GM18861 (cell line): ENCODE results near the gene SLC47A1.
"Not testable (repeated sequence)": the region's sequence is repeated elsewhere in the genome, so short reads cannot be mapped to it uniquely, and the experiment has no call there.

Experiments
- ATAC-seq: cut with Tn5 transposase; IDR thresholded peaks from one replicate; pipeline ENCODE4 v1.9.1; 2021; ENCODE audit not compliant: unreplicated experiment

Gene SLC47A1

GRCh38 chr17:19554393-19554792 lies 20.7 kb downstream of the SLC47A1 start:
- no peak for ATAC-seq

DNA sequence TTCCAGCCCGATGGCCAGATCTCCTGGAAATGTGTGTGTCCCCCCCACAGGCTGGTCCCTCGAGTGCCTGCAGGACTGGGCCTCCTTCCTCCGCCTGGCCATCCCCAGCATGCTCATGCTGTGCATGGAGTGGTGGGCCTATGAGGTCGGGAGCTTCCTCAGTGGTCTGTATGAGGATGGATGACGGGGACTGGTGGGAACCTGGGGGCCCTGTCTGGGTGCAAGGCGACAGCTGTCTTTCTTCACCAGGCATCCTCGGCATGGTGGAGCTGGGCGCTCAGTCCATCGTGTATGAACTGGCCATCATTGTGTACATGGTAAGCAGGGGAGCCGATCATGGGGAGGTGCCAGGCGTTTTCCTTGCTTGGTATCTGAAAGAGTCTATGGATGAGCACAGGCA lies 22.1 kb downstream of the SLC47A1 start:
- no peak for ATAC-seq

GRCh38 chr17:19558946-19559345 lies 25.3 kb downstream of the SLC47A1 start:
- no peak for ATAC-seq

DNA sequence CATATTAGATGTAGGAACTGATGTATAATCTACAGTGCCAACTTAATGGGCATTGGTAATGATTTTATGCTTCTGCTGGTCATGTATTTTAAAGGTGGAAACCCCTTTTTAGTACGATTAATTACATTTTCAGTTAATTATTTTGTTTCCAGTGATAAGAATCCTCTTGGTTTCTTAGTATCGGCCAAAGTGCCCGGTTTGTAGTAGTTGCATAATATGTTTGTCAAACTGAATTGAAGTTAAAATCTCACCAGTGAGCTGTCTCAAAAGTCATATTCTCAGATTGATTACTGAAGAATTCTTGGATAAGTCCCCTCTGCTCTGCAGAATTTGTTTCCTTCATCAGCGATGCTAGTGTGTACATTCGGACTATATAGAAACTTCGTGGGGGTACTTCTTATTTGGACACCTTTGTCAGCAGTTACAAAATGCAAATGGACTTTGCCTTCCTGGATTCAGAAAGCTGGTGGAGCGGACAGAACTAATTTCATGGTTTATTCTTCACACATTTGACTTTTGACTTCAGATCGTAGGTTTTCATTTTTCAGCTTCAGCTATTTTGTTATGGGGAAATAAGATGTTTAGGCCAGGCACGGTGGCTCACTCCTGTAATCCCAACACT lies 28.2 kb downstream of the SLC47A1 start:
- ATAC-seq = no peak

GRCh38 chr17:19565817-19566575 lies 32.3 kb downstream of the SLC47A1 start:
- no peak for ATAC-seq

DNA sequence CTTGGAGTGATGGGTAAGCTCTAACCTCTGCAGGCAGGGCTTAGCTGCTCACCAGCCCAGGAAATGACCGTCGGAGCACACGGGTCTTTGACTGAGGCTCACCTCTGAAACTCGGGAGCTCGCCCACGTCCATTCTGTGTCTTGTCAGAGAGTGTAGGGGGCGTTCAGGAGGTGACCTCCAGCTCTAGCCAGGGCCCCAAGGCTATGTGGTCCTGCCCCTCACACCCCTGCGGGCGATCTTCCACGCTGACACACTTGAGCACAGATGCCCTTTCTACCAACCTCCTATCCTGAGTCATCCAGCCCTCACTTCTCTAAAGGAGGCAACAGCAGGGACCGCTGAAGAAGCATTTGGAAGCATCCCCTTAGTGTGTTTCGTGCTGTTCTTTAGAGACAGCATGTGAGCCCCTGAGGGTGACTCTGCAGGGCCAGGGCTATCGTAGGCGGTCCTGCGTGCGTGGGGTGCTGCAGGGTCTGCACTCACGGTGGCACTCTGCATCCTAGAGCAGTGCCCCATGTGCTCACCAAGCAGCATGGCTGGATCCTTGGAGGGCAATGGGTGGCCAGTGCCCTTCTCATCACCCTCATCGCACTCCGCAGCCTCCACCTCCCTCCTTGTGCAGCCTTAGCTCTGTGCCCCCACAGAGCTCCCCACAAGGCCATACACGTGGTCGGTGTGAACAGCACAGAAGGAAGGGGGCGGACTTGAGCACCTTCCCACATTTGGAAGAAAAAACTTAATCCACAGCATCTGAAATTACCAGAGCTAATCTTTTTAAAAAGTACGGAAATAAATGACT lies 33.8 kb downstream of the SLC47A1 start:
- no peak for ATAC-seq

DNA sequence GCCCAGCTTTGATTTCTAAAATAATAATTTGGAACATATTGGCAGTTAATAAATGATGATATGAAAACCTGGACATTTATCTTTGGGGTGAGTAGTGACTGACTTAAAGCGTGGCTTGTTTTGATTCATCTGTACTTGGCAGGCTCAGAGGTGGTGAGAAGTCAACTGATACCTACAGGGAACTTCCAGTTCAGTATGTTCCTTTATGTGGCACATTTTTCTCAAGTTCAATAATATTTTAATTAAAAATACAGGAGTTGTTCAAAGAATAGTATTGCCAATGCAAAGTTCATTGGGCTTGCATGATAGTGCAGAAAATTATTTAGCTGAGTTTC lies 34.3 kb downstream of the SLC47A1 start:
- ATAC-seq = no peak

- ATAC-seq = no peak
These were observed 36.3 kb downstream of the SLC47A1 start for GRCh38 chr17:19569785-19570543.

DNA sequence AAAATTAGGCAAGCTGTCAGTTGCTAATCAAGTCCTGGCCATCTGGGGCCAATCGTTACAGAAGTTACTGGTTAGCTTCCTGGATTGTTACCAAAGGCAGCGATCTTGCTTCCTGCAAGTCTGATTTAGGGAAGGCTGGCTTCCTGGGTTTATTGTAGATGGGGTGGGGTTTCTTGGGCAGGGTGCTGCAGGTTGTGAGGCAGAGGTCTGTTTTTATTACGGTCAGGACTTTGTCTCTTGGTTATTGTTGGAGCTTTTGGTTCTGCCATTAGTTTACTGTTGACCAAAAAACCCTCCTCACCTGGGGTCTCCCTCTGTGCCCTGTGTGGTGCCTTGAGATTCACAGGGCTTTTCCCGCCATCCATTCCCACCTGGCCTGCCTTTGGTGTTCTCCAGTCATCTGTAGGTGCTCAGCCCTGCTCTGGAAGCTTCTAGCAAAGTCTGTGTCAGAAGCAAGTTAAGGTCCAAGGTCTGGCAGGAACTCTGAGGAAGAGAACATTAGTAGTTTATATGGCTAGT lies 36.9 kb downstream of the SLC47A1 start:
- ATAC-seq = no peak

GRCh38 chr17:19573075-19573474 lies 39.4 kb downstream of the SLC47A1 start:
- no peak for ATAC-seq

DNA sequence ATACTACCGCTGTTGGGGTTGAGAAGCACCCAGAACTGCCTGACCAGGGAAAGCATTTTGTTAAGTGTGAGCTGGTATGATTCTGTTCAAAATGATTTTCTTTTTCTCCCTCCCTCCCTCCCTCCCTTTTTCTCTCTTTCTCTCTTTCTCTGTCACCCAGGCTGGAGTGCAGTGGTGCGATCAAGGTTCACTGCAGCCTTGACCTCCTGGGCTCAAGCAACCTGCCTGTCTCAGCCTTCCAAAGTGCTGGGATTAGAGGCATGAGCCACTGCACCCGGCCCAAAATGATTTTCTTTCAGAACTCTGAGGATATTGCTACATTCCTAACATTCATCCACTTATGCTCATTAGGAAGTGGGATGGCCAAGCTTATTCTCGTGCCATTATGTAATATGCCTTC lies 41.3 kb downstream of the SLC47A1 start:
- ATAC-seq = no peak

DNA sequence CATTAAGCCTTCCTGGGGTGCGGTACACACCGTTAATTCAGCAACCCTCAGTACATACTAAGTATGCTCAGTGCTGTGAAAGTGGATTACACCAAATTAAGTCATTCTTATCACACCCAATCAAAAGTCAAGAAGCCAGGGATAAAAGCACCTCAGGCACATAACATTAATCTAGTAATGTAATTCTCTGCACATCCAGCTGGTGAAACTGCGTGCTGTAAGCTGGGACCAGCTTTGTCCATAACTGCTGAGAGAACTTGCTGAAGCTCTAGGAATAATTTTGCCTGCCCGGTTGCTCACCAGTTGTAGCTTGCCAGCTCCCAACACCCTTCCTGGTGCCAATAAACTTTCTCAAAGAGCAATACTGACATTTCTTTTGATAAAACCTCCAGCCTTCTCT lies 44.9 kb downstream of the SLC47A1 start:
- ATAC-seq = no peak

GRCh38 chr17:19579192-19579761 lies 45.6 kb downstream of the SLC47A1 start:
- no peak for ATAC-seq

GRCh38 chr17:19579867-19580565 lies 46.4 kb downstream of the SLC47A1 start:
- ATAC-seq = no peak

DNA sequence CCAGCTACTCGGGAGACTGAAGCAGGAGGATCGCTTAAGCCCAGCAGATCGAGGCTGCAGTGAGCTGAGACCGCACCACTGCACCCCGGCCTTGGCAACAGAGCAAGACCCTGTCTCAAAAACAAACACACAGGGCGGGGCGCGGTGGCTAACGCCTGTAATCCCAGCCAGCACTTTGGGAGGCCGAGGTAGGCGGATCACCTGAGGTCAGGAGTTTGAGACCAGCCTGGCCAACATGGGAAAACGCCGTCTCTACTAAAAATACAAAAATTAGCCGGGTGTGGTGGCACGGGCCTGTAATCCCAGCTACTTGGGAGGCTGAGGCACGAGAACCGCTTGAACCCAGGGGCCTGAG lies 46.9 kb downstream of the SLC47A1 start:
- not testable (repeated sequence) for ATAC-seq

DNA sequence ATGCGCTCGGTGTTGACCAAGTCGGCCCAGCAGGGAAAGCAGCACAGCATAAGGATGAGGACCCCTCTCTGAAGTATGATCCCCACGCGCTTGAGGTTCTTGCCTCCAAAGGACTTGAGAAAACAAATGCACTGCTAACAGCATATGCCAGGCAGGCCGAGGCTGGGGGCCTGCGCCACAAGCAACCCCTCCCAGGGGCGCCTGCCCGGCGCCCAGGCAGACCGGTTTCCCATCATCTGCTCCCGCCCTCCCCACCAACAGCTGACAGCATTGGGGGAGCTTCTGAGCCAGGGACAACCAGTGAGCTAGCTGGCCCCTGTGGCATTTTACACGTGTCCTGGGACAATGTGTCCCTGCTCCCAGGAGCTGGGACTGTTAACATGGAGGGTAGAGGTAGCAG lies 48.5 kb downstream of the SLC47A1 start:
- not testable (repeated sequence) for ATAC-seq

- no peak for ATAC-seq
These were observed 50.2 kb downstream of the SLC47A1 start for GRCh38 chr17:19583871-19584270.

DNA sequence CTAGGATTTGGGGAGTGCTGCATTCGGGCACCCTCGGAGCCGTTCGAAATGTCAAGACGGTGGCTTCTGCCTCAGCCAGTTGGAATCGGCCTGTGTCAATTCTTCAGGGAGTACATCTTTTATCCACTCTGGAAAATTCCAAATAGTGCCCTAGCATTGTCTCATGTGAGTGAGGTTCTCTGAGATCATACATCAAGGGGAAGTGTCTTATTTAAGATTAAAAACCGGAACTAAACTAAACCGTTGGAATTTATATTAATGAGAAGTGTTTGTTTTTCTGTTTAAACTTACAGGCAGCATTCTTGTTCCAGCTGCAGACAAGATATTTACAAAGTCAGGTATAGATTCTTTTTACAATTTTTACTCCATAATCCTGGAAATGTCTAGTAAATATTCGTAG lies 56.8 kb downstream of the SLC47A1 start:
- no peak for ATAC-seq

DNA sequence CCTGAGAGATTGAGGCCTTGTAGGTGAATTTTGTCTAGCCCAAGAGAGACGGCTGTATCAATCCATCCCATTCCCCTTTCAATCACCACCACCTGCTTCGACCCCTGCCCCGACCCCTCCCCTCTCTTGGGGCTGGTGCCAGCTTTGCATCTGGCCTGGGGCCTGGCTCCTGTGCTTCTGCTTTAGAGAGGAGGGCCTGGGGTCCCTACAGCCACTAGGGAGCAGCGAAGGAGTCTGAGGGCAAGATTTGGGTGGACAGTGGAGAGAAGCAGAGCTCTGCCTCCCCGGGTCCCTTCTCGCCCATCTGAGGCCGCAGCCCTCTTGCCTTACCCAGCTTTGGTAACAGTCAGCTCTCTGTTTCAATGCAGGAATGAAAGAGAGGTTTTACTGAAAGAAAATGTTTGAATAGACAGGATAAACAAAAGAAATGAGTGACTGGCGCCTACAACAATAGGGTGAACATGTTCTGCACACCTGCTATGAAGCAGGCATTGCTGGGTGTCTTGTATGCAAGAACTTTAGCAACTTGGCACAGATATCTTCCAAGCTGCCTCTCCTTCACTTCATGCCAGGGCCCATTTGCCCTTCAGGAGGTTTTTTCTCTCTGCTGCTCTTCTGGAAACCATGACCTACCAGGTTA lies 57.4 kb downstream of the SLC47A1 start:
- ATAC-seq = no peak

GRCh38 chr17:19592316-19592715 lies 58.7 kb downstream of the SLC47A1 start:
- ATAC-seq = no peak
